Retinal pigment epithelial cell (primary cell): ENCODE results near the gene AVEN.

Source experiments
- DNase-seq: peaks from one replicate; pipeline ENCODE4 v3.0.0-alpha.2; 2010; ENCODE audit warnings: low read depth
- H3K4me3 ChIP-seq: 2 replicates; pipeline ENCODE4 v1.5.1; 2011; ENCODE audit warnings: mild to moderate bottlenecking, low read length, control low read depth, moderate library complexity
- TF ChIP-seq, protein P1 (sequence below): conservative IDR thresholded peaks from 2 replicates; pipeline ENCODE4 v1.5.1; 2011; ENCODE audit warnings: low read depth, low read length, control low read depth, inconsistent platforms

Gene AVEN

DNA sequence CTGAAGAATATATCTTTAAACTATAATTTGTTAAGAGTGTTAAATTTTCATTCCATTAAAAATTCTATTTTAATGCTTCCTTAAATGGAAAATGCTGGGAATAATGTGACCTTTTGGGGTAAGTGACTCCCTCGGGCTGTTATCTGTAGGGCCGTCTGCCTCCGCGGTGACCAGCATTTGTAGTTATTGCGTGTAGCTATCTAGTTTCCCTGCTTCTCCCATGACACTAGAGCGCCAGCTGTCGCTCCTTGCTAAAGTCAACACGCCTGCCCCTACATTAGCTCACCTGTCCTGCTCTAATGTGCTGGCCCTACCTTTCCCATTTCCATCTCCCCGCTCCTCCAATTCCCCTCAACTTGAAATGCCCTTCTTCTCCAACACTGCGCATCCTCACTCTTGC is 83.1 kb downstream of the AVEN start:
- H3K4me3 ChIP-seq = no peak overlapping the region
- TF ChIP-seq, protein P1, sequence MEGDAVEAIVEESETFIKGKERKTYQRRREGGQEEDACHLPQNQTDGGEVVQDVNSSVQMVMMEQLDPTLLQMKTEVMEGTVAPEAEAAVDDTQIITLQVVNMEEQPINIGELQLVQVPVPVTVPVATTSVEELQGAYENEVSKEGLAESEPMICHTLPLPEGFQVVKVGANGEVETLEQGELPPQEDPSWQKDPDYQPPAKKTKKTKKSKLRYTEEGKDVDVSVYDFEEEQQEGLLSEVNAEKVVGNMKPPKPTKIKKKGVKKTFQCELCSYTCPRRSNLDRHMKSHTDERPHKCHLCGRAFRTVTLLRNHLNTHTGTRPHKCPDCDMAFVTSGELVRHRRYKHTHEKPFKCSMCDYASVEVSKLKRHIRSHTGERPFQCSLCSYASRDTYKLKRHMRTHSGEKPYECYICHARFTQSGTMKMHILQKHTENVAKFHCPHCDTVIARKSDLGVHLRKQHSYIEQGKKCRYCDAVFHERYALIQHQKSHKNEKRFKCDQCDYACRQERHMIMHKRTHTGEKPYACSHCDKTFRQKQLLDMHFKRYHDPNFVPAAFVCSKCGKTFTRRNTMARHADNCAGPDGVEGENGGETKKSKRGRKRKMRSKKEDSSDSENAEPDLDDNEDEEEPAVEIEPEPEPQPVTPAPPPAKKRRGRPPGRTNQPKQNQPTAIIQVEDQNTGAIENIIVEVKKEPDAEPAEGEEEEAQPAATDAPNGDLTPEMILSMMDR = no peak
- DNase-seq = no peak

DNA sequence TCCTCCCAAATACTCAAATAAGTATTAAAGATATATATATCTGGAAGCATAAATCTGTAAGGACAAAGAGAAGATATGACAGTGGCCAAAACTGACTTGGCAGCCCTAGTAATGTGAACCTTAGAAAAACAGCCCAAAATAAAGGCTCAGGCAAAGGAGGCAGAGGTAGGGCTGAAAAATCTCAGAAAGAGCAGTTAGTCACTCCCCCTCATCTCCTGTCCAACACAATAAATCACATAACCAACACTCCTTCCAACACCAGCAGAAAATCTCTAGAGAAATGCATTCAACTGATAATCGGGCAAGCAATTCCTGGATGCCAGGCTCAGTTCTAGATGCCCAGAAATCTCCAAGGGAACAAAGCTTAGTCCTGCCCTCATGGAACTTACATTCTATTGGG is 92.9 kb downstream of the AVEN start:
- DNase-seq = no peak
- TF ChIP-seq, protein P1 = no peak

DNA sequence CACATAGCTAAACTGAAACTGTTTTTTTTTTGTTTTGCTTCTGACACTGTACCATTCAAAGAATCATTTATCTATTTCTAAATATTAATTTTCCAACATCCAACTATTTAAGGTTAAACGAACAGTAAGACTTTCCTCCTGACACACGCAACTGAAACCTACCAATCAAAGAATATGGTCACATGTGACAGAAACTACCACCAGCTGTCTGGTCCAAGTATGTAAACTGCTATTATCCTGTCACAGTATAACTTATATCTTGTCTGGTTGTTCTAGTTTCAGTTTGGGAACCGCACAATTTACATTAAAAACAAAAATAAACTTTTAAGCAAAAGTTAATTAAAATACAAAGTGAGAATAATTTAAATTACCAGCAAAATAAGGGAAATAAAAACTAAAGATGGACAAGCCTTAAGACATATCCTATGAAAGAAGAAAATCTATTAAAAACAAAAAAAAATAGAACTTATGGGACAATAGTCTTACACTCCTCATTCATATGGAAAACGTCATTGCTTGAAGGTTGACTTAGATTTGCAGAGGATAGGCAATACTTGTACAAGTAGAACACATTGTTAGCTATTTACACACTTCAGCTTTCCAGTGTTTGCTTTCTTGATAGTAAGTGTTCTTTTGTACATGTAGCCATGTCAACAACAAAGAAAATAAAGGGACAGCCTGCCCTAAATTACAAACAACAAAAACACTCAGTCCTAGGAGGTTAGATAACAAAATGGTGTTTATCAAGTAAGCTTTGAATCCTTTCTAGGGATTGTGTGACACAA is 97.5 kb downstream of the AVEN start:
- TF ChIP-seq, protein P1 = no peak
- DNase-seq = no peak
- H3K4me3 ChIP-seq = no peak overlapping the region

More for the DNA sequence above, 92.9 kb downstream of the AVEN start:
- H3K4me3 ChIP-seq = no peak overlapping the region

DNA sequence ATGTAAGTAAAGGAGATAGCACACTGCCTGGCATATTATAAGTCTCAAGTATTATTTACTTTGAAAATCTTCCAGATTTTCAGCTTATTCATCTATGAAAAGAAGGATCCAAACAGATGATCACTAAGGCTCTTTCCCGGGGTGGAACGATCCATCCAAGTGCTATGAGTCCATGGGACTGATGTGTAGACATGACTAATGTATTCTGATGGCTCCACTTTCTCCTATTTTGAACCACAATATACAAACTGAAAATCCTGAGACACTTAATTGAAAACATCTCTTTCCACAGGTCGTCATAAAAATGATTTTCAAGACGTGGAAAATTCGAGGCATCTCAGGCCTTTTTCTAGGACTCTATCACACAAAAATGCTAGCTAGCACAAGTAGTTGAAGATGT is 104.1 kb downstream of the AVEN start:
- H3K4me3 ChIP-seq = no peak overlapping the region
- TF ChIP-seq, protein P1 = no peak
- no peak for DNase-seq

DNA sequence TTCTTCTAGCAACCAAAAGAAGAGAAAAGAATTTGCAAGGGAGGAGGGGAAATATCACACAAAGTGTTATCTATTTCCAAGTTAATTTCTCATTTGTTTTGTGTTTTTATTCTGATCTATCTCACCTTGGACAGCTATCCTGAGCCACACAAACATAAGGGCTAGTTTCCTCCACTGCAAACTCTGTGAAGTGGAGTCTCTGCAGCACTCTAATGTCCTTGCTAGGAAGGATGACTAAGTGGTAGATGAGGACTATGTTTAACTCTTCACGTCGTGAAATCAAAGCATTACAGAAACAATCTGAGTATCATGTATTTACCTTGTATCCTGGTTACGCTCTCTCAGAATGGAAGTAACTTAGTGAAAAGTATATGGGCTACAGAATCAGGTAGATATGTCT is 104.6 kb downstream of the AVEN start:
- no peak for DNase-seq
- H3K4me3 ChIP-seq = no peak overlapping the region
- TF ChIP-seq, protein P1 = no peak

DNA sequence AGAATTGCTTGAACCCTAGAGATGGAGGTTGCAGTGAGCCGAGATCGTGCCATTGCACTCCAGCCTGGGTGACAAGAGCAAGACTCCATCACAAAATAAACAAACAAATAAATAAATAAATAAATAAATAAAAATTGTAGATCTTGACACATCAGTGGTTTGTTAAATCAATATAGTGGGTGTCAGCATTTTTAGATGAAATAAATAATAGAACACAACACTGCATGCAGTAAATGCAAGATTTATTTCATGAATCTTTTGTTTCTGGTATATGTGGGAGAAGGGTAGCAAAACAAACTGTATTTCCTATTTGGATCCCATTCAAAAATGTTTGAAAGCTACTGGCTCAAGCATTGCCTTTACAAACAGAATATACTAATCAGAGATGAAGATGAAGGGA is 106.3 kb downstream of the AVEN start:
- H3K4me3 ChIP-seq = no peak overlapping the region
- TF ChIP-seq, protein P1 = no peak
- no peak for DNase-seq

DNA sequence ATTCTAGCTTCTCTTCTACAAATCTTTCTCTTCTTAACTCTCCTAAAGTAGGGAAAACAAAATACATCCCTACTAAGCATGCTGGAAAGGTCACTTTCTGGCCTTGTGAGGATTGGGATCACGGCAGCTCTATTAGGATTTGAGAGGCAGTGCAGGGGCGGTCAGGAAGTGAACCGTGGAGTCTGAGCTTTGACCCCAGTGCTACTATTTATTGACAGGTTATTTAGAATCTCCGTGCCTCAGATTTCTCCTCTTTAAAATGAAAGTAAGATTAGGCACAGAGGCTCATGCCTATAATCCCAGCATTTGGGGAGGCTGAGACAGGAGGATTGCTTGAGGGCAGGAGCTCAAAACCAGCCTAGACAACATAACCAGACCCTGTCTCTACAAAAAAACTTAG is 112.7 kb downstream of the AVEN start:
- TF ChIP-seq, protein P1 = no peak
- no peak overlapping the region for H3K4me3 ChIP-seq

More for the DNA sequence above, 112.7 kb downstream of the AVEN start:
- DNase-seq = no peak
